ENCODE measurements around the gene LPP.

- TF ChIP-seq CTCF (conservative IDR thresholded peaks at IDR 0.05) = no peak
- no peak for TF ChIP-seq EZH2 (IDR thresholded peaks at IDR 0.05; ENCODE audit: low read depth)
Observed at GRCh38 chr3:188187053-188187452, 33.1 kb downstream of the LPP start.

Data from PC-9 (cell line).